NB4 (cell line): ENCODE measurements around the gene CYB561D1.

ENCODE experiments used
- MYC ChIP-seq: IDR thresholded peaks from 2 replicates; pipeline ENCODE4 v1.6.1; 2011; ENCODE audit warnings: low read depth, low read length
- POLR2A ChIP-seq: IDR thresholded peaks from 2 replicates; pipeline ENCODE4 v1.6.1; 2011; ENCODE audit warnings: mild to moderate bottlenecking; ENCODE audit not compliant: insufficient read length; ENCODE audit errors: extremely low read depth
- TF ChIP-seq, protein P1 (sequence below): IDR thresholded peaks from one replicate; pipeline ENCODE4 v1.5.1; 2012; ENCODE audit warnings: low read depth, low read length
- TF ChIP-seq, protein P2 (sequence below): IDR thresholded peaks from 2 replicates; pipeline ENCODE4 v1.6.1; 2011; ENCODE audit warnings: low read depth, low read length

DNA sequence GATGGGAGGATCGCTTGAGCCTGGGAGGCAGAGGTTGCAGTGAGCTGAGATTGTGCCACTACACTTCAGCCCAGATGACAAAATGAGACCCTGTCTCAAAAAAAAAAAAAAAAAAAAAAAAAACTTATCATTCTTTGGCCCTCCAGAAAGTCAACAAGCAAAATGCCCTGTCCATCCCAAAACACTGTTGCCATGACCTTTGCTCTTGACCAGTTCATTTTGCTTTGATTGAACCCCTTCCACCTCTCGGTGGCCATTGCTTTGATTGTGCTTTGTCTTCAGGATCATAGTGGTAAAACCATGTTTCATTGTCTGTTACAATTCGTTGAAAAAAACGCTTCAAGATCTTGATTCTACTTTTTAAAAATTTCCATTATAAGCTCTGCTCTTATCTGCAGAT is 36.1 kb upstream of the CYB561D1 start:
- TF ChIP-seq, protein P1, sequence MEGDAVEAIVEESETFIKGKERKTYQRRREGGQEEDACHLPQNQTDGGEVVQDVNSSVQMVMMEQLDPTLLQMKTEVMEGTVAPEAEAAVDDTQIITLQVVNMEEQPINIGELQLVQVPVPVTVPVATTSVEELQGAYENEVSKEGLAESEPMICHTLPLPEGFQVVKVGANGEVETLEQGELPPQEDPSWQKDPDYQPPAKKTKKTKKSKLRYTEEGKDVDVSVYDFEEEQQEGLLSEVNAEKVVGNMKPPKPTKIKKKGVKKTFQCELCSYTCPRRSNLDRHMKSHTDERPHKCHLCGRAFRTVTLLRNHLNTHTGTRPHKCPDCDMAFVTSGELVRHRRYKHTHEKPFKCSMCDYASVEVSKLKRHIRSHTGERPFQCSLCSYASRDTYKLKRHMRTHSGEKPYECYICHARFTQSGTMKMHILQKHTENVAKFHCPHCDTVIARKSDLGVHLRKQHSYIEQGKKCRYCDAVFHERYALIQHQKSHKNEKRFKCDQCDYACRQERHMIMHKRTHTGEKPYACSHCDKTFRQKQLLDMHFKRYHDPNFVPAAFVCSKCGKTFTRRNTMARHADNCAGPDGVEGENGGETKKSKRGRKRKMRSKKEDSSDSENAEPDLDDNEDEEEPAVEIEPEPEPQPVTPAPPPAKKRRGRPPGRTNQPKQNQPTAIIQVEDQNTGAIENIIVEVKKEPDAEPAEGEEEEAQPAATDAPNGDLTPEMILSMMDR = no peak
- TF ChIP-seq POLR2A (no peak), MYC (no peak)
- TF ChIP-seq, protein P2, sequence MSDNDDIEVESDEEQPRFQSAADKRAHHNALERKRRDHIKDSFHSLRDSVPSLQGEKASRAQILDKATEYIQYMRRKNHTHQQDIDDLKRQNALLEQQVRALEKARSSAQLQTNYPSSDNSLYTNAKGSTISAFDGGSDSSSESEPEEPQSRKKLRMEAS = no peak
